Activated CD4-positive, alpha-beta T cell treated with anti-CD3 and anti-CD28 coated beads, Interleukin-2, amount 50 U/mL, for 1 hour (primary cell): ENCODE results near the gene HERC2.
A peak's percentile ranks its signal among the peaks of the same experiment; 100 is the strongest.

Experiments used
- DNase-seq: peaks from one replicate; pipeline ENCODE4 v3.0.0-alpha.2; 2020

The HERC2 gene

GRCh38 chr15:28107904-28108275 lies 214.1 kb downstream of the HERC2 start:
- no peak for DNase-seq

GRCh38 chr15:28107111-28107903 lies 214.7 kb downstream of the HERC2 start:
- no peak for DNase-seq

- peak; percentile 10 for DNase-seq
These were observed 215.5 kb downstream of the HERC2 start for GRCh38 chr15:28106294-28107110.

- DNase-seq: no peak
These were observed 216.2 kb downstream of the HERC2 start for GRCh38 chr15:28105793-28106192.

- no peak for DNase-seq
These were observed 216.7 kb downstream of the HERC2 start for GRCh38 chr15:28105224-28105791.

- DNase-seq: no peak
These were observed 217.7 kb downstream of the HERC2 start for GRCh38 chr15:28104326-28104725.

- DNase-seq: no peak
These were observed 218.1 kb downstream of the HERC2 start for GRCh38 chr15:28103831-28104230.

GRCh38 chr15:28101983-28102441 lies 220.0 kb downstream of the HERC2 start:
- no peak for DNase-seq

GRCh38 chr15:28101201-28101600 lies 220.8 kb downstream of the HERC2 start:
- DNase-seq: no peak

GRCh38 chr15:28100516-28101195 lies 221.3 kb downstream of the HERC2 start:
- no peak for DNase-seq

- DNase-seq: no peak
These were observed 222.3 kb downstream of the HERC2 start for GRCh38 chr15:28099555-28100140.

GRCh38 chr15:28098766-28099554 lies 223.0 kb downstream of the HERC2 start, which contains the start of gene OCA2:
TSS of gene OCA2 (minus strand) at chr15:28099315. CDS start at chr15:28081874, 17,441 bp downstream.
- peak; percentile 54 for DNase-seq

GRCh38 chr15:28098360-28098765 lies 223.6 kb downstream of the HERC2 start:
- DNase-seq: no peak

GRCh38 chr15:28097656-28098359 lies 224.2 kb downstream of the HERC2 start:
- no peak for DNase-seq

- no peak for DNase-seq
These were observed 225.1 kb downstream of the HERC2 start for GRCh38 chr15:28096670-28097431.

GRCh38 chr15:28096411-28096669 lies 225.6 kb downstream of the HERC2 start:
- DNase-seq: no peak

GRCh38 chr15:28094732-28095521 lies 227.1 kb downstream of the HERC2 start:
- no peak for DNase-seq

GRCh38 chr15:28093752-28094535 lies 228.0 kb downstream of the HERC2 start:
- DNase-seq: no peak

- DNase-seq: no peak
These were observed 230.7 kb downstream of the HERC2 start for GRCh38 chr15:28091313-28091712.
